OCI-LY1 (cell line): ENCODE measurements around the gene TSNAXIP1.

Experiments used
- H2AFZ ChIP-seq: fragments of 200-600 bp; sonication (generic), shearing (Covaris generic); 2 replicates; pipeline ENCODE4 v1.6.0; 2014; ENCODE audit warnings: antibody characterized with exemption, mild to moderate bottlenecking, low read length
- H3F3A ChIP-seq: fragments of 200-600 bp; sonication (generic), shearing (Covaris generic); 2 replicates; pipeline ENCODE4 v1.6.0; 2014; ENCODE audit warnings: mild to moderate bottlenecking, antibody characterized with exemption, low read length, moderate library complexity; ENCODE audit not compliant: insufficient read depth
- H3K27ac ChIP-seq: fragments of 200-600 bp; sonication (generic); 2 replicates; pipeline ENCODE4 v1.5.1; 2014; ENCODE audit warnings: low read length, mixed run types, mild to moderate bottlenecking, low read depth; ENCODE audit not compliant: poor library complexity, severe bottlenecking
- H3K27me3 ChIP-seq: fragments of 200-600 bp; sonication (generic); 2 replicates; pipeline ENCODE4 v1.6.0; 2014; ENCODE audit warnings: antibody characterized with exemption, mild to moderate bottlenecking, low read length, moderate library complexity; ENCODE audit not compliant: insufficient read depth
- H3K36me3 ChIP-seq: fragments of 200-600 bp; sonication (generic); 2 replicates; pipeline ENCODE4 v1.6.1; 2014; ENCODE audit warnings: mild to moderate bottlenecking, antibody characterized with exemption, low read length, moderate library complexity, mixed read lengths; ENCODE audit not compliant: insufficient read depth
- H3K4me1 ChIP-seq: fragments of 200-600 bp; sonication (generic); 2 replicates; pipeline ENCODE4 v1.5.1; 2014; ENCODE audit warnings: mild to moderate bottlenecking, low read length, moderate library complexity; ENCODE audit not compliant: insufficient read depth, severe bottlenecking
- H3K4me2 ChIP-seq: fragments of 200-600 bp; sonication (generic), shearing (Covaris generic); 2 replicates; pipeline ENCODE4 v1.6.1; 2014; ENCODE audit warnings: low read length
- H3K4me3 ChIP-seq: fragments of 200-600 bp; sonication (generic); 2 replicates; pipeline ENCODE4 v1.5.1; 2014; ENCODE audit warnings: low read length, low read depth, mild to moderate bottlenecking, mixed read lengths; ENCODE audit not compliant: poor library complexity, severe bottlenecking
- H3K79me2 ChIP-seq: fragments of 200-600 bp; shearing (Covaris generic); 2 replicates; pipeline ENCODE4 v1.6.1; 2016; ENCODE audit warnings: mixed run types, low read length, mixed read lengths; ENCODE audit not compliant: insufficient read depth
- H3K9ac ChIP-seq: fragments of 200-600 bp; sonication (generic), shearing (Covaris generic); 2 replicates; pipeline ENCODE4 v1.6.1; 2014; ENCODE audit warnings: mild to moderate bottlenecking, low read length, mixed read lengths
- H3K9me2 ChIP-seq: fragments of 200-600 bp; sonication (generic), shearing (Covaris generic); 2 replicates; pipeline ENCODE4 v1.6.1; 2014; ENCODE audit warnings: low read depth, mild to moderate bottlenecking, low read length, mixed read lengths
- H3K9me3 ChIP-seq: fragments of 200-600 bp; shearing (Covaris generic); 2 replicates; pipeline ENCODE4 v1.6.1; 2014; ENCODE audit warnings: low read length, mixed read lengths
- H4K20me1 ChIP-seq: fragments of 200-600 bp; sonication (generic), shearing (Covaris generic); 2 replicates; pipeline ENCODE4 v1.6.0; 2016; ENCODE audit warnings: mild to moderate bottlenecking, low read length; ENCODE audit not compliant: insufficient read depth
- EZH2 ChIP-seq: fragments of 200-600 bp; sonication (generic), shearing (Covaris generic); IDR thresholded peaks from 2 replicates; pipeline ENCODE4 v1.8.0; 2017; ENCODE audit warnings: borderline replicate concordance, mixed run types, mild to moderate bottlenecking, antibody characterized with exemption, low read length, moderate library complexity, mixed read lengths
- TF ChIP-seq, protein P1 (sequence below): fragments of 200-600 bp; sonication (generic), shearing (Covaris generic); IDR thresholded peaks from 2 replicates; pipeline ENCODE4 v1.5.1; 2017; ENCODE audit warnings: mild to moderate bottlenecking, antibody characterized with exemption, low read length, moderate library complexity, mixed read lengths

TSNAXIP1 gene

DNA sequence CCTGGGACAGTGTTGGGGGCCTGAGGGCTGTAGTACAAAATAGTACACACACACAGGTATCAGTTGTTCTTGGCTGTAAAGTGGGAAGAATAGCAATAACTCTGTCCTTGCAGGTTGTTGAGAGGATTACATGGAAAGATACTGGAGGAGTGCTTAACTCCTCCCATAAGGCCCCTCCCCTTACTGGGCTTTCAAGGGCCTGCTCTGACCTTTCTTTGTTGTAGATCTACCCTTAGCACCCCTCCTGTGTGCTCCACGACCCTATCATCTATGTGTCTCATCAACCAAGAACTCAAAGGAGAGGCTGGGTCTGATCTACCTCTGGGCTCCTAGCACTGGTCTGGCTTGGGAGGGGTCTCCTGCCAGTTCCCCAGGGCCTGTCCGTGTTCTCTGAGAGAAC, 57.9 kb downstream of the TSNAXIP1 start:
- Histone ChIP-seq H3K4me1 (no peaks in the 10 kb centered on the region), H3K9ac (no peak overlapping the region), H3K9me2 (no peaks in the 10 kb centered on the region), H3K27me3 (no peaks in the 10 kb centered on the region), H2AFZ (no peak overlapping the region), H3K79me2 (peaks cover 29% of the 10 kb centered on the region), H3K27ac (no peak overlapping the region), H3K4me3 (no peak overlapping the region), H3F3A (no peaks in the 10 kb centered on the region), H3K4me2 (no peak overlapping the region), H4K20me1 (no peaks in the 10 kb centered on the region), H3K36me3 (peaks cover 73% of the 10 kb centered on the region), H3K9me3 (no peaks in the 10 kb centered on the region)
- TF ChIP-seq, protein P1, sequence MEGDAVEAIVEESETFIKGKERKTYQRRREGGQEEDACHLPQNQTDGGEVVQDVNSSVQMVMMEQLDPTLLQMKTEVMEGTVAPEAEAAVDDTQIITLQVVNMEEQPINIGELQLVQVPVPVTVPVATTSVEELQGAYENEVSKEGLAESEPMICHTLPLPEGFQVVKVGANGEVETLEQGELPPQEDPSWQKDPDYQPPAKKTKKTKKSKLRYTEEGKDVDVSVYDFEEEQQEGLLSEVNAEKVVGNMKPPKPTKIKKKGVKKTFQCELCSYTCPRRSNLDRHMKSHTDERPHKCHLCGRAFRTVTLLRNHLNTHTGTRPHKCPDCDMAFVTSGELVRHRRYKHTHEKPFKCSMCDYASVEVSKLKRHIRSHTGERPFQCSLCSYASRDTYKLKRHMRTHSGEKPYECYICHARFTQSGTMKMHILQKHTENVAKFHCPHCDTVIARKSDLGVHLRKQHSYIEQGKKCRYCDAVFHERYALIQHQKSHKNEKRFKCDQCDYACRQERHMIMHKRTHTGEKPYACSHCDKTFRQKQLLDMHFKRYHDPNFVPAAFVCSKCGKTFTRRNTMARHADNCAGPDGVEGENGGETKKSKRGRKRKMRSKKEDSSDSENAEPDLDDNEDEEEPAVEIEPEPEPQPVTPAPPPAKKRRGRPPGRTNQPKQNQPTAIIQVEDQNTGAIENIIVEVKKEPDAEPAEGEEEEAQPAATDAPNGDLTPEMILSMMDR: no peak
- no peak for TF ChIP-seq EZH2

DNA sequence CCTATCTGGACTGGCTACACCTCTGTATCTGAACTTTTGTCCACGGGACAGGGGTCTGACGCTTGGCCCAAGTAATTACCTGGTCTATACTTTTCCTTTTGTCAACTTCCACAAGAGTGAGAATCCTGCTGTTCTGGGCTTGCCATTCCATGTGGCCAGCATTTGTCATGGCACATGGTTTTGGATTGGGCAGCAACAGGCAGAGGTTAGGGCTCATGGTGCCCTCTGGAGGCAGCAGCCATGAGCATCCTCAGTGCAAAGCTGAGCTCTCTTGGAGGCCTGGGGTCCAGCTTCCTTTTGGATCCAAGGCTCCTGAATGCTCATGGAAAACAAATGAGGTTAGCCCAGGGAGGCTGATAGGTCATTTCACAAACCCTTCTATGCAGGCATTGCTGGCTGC, 58.6 kb downstream of the TSNAXIP1 start:
- no peaks in the 10 kb centered on the region for H3K4me1 ChIP-seq
- H3K27ac ChIP-seq: no peak overlapping the region
- H3K27me3 ChIP-seq: no peaks in the 10 kb centered on the region
- peaks cover 76% of the 10 kb centered on the region for H3K36me3 ChIP-seq
- peaks cover 29% of the 10 kb centered on the region for H3K79me2 ChIP-seq
- H3F3A ChIP-seq: no peaks in the 10 kb centered on the region
- TF ChIP-seq EZH2: no peak
- TF ChIP-seq, protein P1: peak; percentile 47; the same call in 1 of the 2 replicates
- no peak overlapping the region for H3K4me2 ChIP-seq
- H3K9me3 ChIP-seq: no peaks in the 10 kb centered on the region
- H3K4me3 ChIP-seq: no peak overlapping the region
- H4K20me1 ChIP-seq: no peaks in the 10 kb centered on the region
- H3K9ac ChIP-seq: no peak overlapping the region
- no peaks in the 10 kb centered on the region for H3K9me2 ChIP-seq
- no peak overlapping the region for H2AFZ ChIP-seq

DNA sequence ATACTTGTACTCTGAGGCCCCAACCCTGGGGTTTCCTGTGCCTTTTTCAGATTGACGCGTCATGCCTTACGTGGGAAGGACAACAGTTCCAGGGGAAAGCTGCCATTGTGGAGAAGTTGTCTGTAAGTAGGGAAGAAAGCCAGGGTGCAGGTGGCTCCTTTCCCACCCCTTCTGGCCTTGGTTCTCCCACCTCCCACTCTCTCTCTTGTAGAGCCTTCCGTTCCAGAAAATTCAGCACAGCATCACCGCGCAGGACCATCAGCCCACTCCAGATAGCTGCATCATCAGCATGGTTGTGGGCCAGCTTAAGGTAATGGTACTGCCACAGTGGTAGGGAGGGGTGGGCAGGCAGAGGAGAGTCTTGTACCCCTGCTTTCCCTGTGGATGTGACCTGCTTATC, 61.6 kb downstream of the TSNAXIP1 start:
- Histone ChIP-seq H3K9me3 (no peaks in the 10 kb centered on the region), H3K27me3 (no peaks in the 10 kb centered on the region), H3K9me2 (no peaks in the 10 kb centered on the region), H4K20me1 (no peaks in the 10 kb centered on the region), H3F3A (no peaks in the 10 kb centered on the region), H3K9ac (no peak overlapping the region), H2AFZ (no peak overlapping the region), H3K4me3 (no peak overlapping the region), H3K4me2 (no peak overlapping the region), H3K79me2 (peaks cover 3% of the 10 kb centered on the region), H3K27ac (no peak overlapping the region), H3K36me3 (peaks cover 69% of the 10 kb centered on the region), H3K4me1 (peaks cover 7% of the 10 kb centered on the region)
- TF ChIP-seq EZH2: no peak
- TF ChIP-seq, protein P1: no peak
